Hepatocyte (in vitro differentiated cells): ENCODE measurements around the gene ARHGAP9. TPM values are rescaled to one million over a fixed set of nuclear protein-coding genes. Genes with fewer than 3 reads are reported as not detected.

Source experiments
- DNase-seq: peaks from one replicate; pipeline ENCODE4 v3.0.0-alpha.2; 2016; ENCODE audit warnings: low spot score
- H2AFZ ChIP-seq: fragments of 200-600 bp; sonication (generic); 2 replicates; pipeline ENCODE4 v1.6.0; 2016; ENCODE audit warnings: antibody characterized with exemption, mild to moderate bottlenecking
- H3K27ac ChIP-seq: fragments of 200-600 bp; sonication (generic); 2 replicates; pipeline ENCODE4 v1.5.1; 2016; ENCODE audit warnings: mild to moderate bottlenecking
- H3K27me3 ChIP-seq: fragments of 200-600 bp; sonication (generic); 2 replicates; pipeline ENCODE4 v1.6.1; 2016
- H3K36me3 ChIP-seq: fragments of 200-600 bp; sonication (generic); replicated peaks from 2 replicates; pipeline ENCODE4 v1.5.1; 2016; ENCODE audit warnings: low read depth; ENCODE audit not compliant: insufficient read depth
- H3K4me1 ChIP-seq: fragments of 200-600 bp; sonication (generic); 2 replicates; pipeline ENCODE4 v1.5.1; 2016; ENCODE audit warnings: mild to moderate bottlenecking, moderate library complexity; ENCODE audit not compliant: insufficient read depth
- H3K4me2 ChIP-seq: fragments of 200-600 bp; sonication (generic); 2 replicates; pipeline ENCODE4 v1.6.0; 2016
- H3K4me3 ChIP-seq: fragments of 200-600 bp; sonication (generic); 2 replicates; pipeline ENCODE4 v1.5.1; 2016; ENCODE audit warnings: mild to moderate bottlenecking
- H3K79me2 ChIP-seq: fragments of 200-600 bp; sonication (generic); 2 replicates; pipeline ENCODE4 v1.6.0; 2017; ENCODE audit warnings: mild to moderate bottlenecking
- H3K9me2 ChIP-seq: fragments of 200-600 bp; sonication (generic); replicated peaks from 2 replicates; pipeline ENCODE4 v1.6.0; 2017; ENCODE audit warnings: mild to moderate bottlenecking; ENCODE audit not compliant: insufficient read depth
- H3K9me3 ChIP-seq: fragments of 200-600 bp; sonication (generic); 2 replicates; pipeline ENCODE4 v1.5.1; 2016; ENCODE audit warnings: low read depth, mild to moderate bottlenecking
- H4K20me1 ChIP-seq: fragments of 200-600 bp; sonication (generic); 2 replicates; pipeline ENCODE4 v1.6.0; 2016; ENCODE audit warnings: mild to moderate bottlenecking; ENCODE audit not compliant: insufficient read depth, poor library complexity, severe bottlenecking
- CTCF ChIP-seq: fragments of 200-600 bp; sonication (generic); IDR thresholded peaks from 2 replicates; pipeline ENCODE4 v1.5.1; 2016; ENCODE audit warnings: antibody characterized with exemption, mild to moderate bottlenecking; ENCODE audit not compliant: poor library complexity
- EZH2 ChIP-seq: fragments of 200-600 bp; sonication (generic); IDR thresholded peaks from 2 replicates; pipeline ENCODE4 v1.6.1; 2016; ENCODE audit warnings: antibody characterized with exemption, mild to moderate bottlenecking, borderline replicate concordance
- EZH2phosphoT487 ChIP-seq: fragments of 200-600 bp; sonication (generic); IDR thresholded peaks from one replicate; pipeline ENCODE4 v1.6.1; 2018; ENCODE audit warnings: antibody characterized with exemption, mild to moderate bottlenecking, low read depth, moderate library complexity; ENCODE audit not compliant: unreplicated experiment, severe bottlenecking
- WGBS: methylation state at CpG from one replicate; pipeline ENCODE4 v1.1.6; 2016; ENCODE audit warnings: low lambda C conversion rate; ENCODE audit errors: missing lambda C conversion rate; 5-methylcytosine and 5-hydroxymethylcytosine counted together
- polyA plus RNA-seq: library from polyadenylated mRNA; unstranded; fragments of >200 nt; fragmentation: Nextera tagmentation; extraction: Ambion mirVana; gene quantifications from 2 replicates; pipeline ENCODE4 v1.2.1, GENCODE V29; 2016
- total RNA-seq: library from RNA; depleted of rRNA; stranded (reverse); fragments of >200 nt; gene quantifications from 2 replicates; pipeline ENCODE4 v1.2.3, GENCODE V29; 2014

ARHGAP9 gene
- total and polyA plus RNA-seq, 2 experiments from 2014 or later: 2.0 to 2.2 TPM

- Histone ChIP-seq H3K9me3 (no peaks in the 10 kb centered on the region), H3K36me3 (no peaks in the 10 kb centered on the region), H2AFZ (no peak overlapping the region), H3K27ac (no peak overlapping the region), H3K27me3 (peaks cover 5% of the 10 kb centered on the region), H4K20me1 (no peaks in the 10 kb centered on the region), H3K9me2 (no peaks in the 10 kb centered on the region), H3K4me3 (no peak overlapping the region), H3K4me2 (no peak overlapping the region), H3K79me2 (no peaks in the 10 kb centered on the region), H3K4me1 (no peaks in the 10 kb centered on the region)
- DNase-seq: no peak
- TF ChIP-seq CTCF: no peak
- no peak for TF ChIP-seq EZH2phosphoT487
- TF ChIP-seq EZH2: no peak
- 94% methylated on average over 6 of the region's 6 CpGs for WGBS
Observed at GRCh38 chr12:57465030-57465746, 14.5 kb downstream of the ARHGAP9 start.

DNA sequence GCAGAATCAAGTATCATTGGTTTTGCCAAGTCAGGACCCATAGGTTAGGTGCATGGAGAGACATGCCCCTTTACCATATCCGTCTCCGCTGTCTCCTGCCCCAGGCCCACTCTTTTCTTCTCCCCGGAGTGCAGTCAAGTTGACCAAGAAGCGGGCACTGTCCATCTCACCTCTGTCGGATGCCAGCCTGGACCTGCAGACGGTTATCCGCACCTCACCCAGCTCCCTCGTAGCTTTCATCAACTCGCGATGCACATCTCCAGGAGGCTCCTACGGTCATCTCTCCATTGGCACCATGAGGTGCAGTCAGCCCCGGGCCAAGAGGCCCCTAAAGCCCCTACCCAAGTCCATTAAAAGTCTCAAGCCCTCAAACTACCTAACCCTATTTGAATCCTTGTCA is 15.1 kb downstream of the ARHGAP9 start:
- no peak for DNase-seq
- Histone ChIP-seq H3K27ac (no peak overlapping the region), H3K9me2 (no peaks in the 10 kb centered on the region), H3K4me2 (no peak overlapping the region), H3K79me2 (no peaks in the 10 kb centered on the region), H3K4me1 (no peaks in the 10 kb centered on the region), H2AFZ (no peak overlapping the region), H4K20me1 (no peaks in the 10 kb centered on the region), H3K27me3 (peaks cover 5% of the 10 kb centered on the region), H3K9me3 (no peaks in the 10 kb centered on the region), H3K36me3 (no peaks in the 10 kb centered on the region), H3K4me3 (no peak overlapping the region)
- TF ChIP-seq CTCF (no peak), EZH2 (no peak), EZH2phosphoT487 (no peak)
- WGBS: 94% methylated on average over 12 of the region's 12 CpGs

DNA sequence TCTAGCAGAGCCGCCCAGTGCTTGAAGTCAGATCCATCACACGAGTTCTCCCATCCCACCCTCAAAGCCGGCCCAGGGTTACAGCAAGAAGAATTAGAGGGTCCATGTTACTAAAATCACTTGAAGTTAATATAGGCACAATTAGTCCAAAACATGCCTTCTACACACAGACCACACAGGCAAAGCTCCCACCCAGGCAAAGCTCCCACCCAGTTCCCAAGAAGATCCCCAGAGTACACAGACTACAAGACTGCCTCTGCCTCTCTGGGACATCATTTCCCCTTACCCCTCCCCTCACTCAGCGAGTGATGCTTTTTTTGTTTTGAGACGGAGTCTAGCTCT is 16.8 kb downstream of the ARHGAP9 start:
- Histone ChIP-seq H4K20me1 (no peaks in the 10 kb centered on the region), H3K9me3 (no peaks in the 10 kb centered on the region), H3K36me3 (no peaks in the 10 kb centered on the region), H2AFZ (no peak overlapping the region), H3K4me3 (no peak overlapping the region), H3K27ac (no peak overlapping the region), H3K9me2 (no peaks in the 10 kb centered on the region), H3K4me2 (peak overlapping the region; percentile 86), H3K79me2 (no peaks in the 10 kb centered on the region), H3K27me3 (peaks cover 3% of the 10 kb centered on the region), H3K4me1 (peaks cover 6% of the 10 kb centered on the region)
- no peak for DNase-seq
- 28% methylated on average over 5 of the region's 5 CpGs for WGBS
- TF ChIP-seq EZH2: no peak
- no peak for TF ChIP-seq CTCF
- TF ChIP-seq EZH2phosphoT487: no peak
